Thyroid gland (tissue), 4 donors: ENCODE measurements around the gene HMCN2. TPM values are rescaled to one million over a fixed set of nuclear protein-coding genes. Genes with fewer than 3 reads are reported as not detected.

Experiments
- DNase-seq, 2 donors: peaks; one replicate each; pipeline ENCODE4 v3.0.0-alpha.2; 2019
- H3K27ac ChIP-seq, 3 donors: fragments of 200-600 bp; sonication (generic); 1 replicate in 2 of 3; 2 replicates in 1 of 3; pipeline ENCODE4 v1.5.1; 2016 to 2019; ENCODE audit warnings: mild to moderate bottlenecking in 1 of 3, moderate library complexity in 1 of 3
- H3K27me3 ChIP-seq: fragments of 200-600 bp; sonication (generic); one replicate; pipeline ENCODE4 v1.5.1; 2019
- H3K36me3 ChIP-seq, 2 donors: fragments of 200-600 bp; sonication (generic); one replicate each; pipeline ENCODE4 v1.5.1; 2016 to 2019
- H3K4me1 ChIP-seq, 2 donors: fragments of 200-600 bp; sonication (generic); one replicate each; pipeline ENCODE4 v1.5.1; 2017 to 2019
- H3K4me3 ChIP-seq, 3 donors: fragments of 200-600 bp; sonication (generic); replicated peaks in 1 of 3; 1 replicate in 2 of 3; 2 replicates in 1 of 3; pipeline ENCODE4 v1.5.1; 2016; ENCODE audit warnings: mild to moderate bottlenecking in 1 of 3
- H3K9me3 ChIP-seq: fragments of 200-600 bp; sonication (generic); one replicate; pipeline ENCODE4 v1.5.1; 2017
- POLR2A ChIP-seq, 2 donors: fragments of 450-650 bp; IDR thresholded peaks; one replicate each; pipeline ENCODE4 v1.6.1; 2017; ENCODE audit warnings: antibody characterized with exemption in 2 of 2, mild to moderate bottlenecking in 2 of 2, moderate library complexity in 1 of 2
- WGBS, 2 donors: methylation state at CpG; one replicate each; pipeline ENCODE4 v1.1.5; 2017; 5-methylcytosine and 5-hydroxymethylcytosine counted together
- intact Hi-C: fragments of 100-400 bp; cut with DNase I; formaldehyde crosslinking; loops from one replicate; pipeline ENCODE4 v1.15.1; 2023
- total RNA-seq, 4 donors: library from RNA; depleted of rRNA; stranded (reverse); fragments of >200 nt; gene quantifications; one replicate each; pipeline ENCODE4 v1.2.3, GENCODE V29; 2016
- TF ChIP-seq, protein P1 (sequence below), 6 experiments: fragments of 200-600 bp in 3 of 6; fragments of 450-650 bp in 3 of 6; sonication (generic) in 3 of 6; IDR thresholded peaks; one replicate each; pipeline ENCODE4 v1.5.1; 2016 to 2019; ENCODE audit warnings: antibody characterized with exemption in 6 of 6, mild to moderate bottlenecking in 2 of 6, inconsistent platforms in 1 of 6, moderate library complexity in 1 of 6

The HMCN2 gene
- total RNA-seq, 4 donors from 2014 or later = 1.7 to 5.5 (median 3.5) TPM

DNA sequence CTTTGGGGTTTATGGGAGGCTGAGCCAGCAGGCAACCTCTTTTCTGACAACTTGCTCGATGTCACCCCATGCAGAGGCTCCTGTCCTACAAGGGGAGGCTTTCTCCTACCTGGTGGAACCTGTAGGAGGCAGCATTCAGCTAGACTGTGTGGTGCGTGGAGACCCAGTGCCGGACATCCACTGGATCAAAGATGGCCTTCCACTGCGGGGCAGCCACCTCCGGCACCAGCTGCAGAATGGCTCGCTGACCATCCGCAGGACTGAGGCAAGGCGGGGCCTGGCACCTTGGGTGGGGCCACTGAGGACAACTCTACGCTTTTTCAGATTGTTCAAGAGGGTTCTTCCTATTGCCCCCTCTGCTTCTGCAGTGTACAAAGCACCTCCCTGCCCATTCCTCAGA, 143.1 kb downstream of the HMCN2 start:
- no peaks in the 10 kb centered on the region for H3K36me3 ChIP-seq
- TF ChIP-seq, protein P1, sequence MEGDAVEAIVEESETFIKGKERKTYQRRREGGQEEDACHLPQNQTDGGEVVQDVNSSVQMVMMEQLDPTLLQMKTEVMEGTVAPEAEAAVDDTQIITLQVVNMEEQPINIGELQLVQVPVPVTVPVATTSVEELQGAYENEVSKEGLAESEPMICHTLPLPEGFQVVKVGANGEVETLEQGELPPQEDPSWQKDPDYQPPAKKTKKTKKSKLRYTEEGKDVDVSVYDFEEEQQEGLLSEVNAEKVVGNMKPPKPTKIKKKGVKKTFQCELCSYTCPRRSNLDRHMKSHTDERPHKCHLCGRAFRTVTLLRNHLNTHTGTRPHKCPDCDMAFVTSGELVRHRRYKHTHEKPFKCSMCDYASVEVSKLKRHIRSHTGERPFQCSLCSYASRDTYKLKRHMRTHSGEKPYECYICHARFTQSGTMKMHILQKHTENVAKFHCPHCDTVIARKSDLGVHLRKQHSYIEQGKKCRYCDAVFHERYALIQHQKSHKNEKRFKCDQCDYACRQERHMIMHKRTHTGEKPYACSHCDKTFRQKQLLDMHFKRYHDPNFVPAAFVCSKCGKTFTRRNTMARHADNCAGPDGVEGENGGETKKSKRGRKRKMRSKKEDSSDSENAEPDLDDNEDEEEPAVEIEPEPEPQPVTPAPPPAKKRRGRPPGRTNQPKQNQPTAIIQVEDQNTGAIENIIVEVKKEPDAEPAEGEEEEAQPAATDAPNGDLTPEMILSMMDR (IDR thresholded peaks at IDR 0.05) = no peak
- TF ChIP-seq POLR2A (IDR thresholded peaks at IDR 0.05) = no peak
- intact Hi-C loops = no loop called here

DNA sequence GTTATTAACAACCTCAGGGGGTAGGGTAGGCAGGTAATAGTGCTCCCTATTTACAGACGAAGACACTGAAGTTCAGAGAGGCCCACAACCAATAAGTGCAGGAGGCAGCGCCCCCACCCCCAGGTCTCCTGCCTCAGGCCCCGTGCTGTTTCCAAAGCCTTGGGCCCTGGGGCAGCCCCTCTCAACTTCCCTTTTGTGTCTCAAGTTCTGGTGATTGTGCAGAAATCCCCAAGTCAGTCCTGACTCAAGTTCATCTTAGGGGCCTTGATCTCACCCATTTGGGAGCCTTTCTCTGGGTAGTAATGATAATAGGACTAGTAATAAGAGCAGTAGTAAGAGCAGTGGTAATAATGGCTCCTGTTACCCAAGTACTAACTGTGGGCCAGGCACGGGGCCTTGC, 143.7 kb downstream of the HMCN2 start:
- Histone ChIP-seq H3K4me1 (no peaks in the 10 kb centered on the region), H3K27me3 (no peaks in the 10 kb centered on the region), H3K9me3 (no peaks in the 10 kb centered on the region), H3K36me3 (no peaks in the 10 kb centered on the region), H3K27ac (no peak overlapping the region), H3K4me3 (no peak overlapping the region)
- TF ChIP-seq POLR2A (IDR thresholded peaks at IDR 0.05) = no peak
- TF ChIP-seq, protein P1 (IDR thresholded peaks at IDR 0.05) = no peak
- intact Hi-C loops = no loop called here
- WGBS, 2 donors = 72 to 79% methylated on average over 4 of the region's 4 CpGs
- no peak for DNase-seq

More for the DNA sequence above, 143.1 kb downstream of the HMCN2 start:
- Histone ChIP-seq H3K4me3 (no peak overlapping the region), H3K4me1 (no peaks in the 10 kb centered on the region), H3K27ac (no peak overlapping the region), H3K9me3 (no peaks in the 10 kb centered on the region), H3K27me3 (no peaks in the 10 kb centered on the region)
- no peak for DNase-seq
- 75 to 90% methylated on average over 1 to 9 of the region's 9 CpGs for WGBS, 2 donors

DNA sequence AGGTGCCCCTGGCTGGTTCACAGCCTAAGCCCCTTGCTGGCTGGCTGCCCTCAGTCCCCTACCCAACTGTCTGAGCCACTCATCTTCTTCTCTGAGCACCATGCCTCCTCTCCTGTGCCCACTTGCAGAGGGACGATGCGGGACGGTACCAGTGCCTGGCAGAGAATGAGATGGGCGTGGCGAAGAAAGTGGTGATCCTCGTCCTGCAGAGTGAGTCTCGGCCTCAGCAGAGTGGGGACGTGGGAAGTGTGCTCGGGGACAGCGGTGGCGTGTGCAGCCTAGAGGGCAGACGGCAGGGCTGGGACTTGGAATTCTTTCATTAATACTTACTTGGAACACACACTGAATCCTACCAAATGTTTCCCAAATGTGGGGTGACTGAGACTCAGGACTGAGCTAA, 144.9 kb downstream of the HMCN2 start:
- Histone ChIP-seq H3K27ac (no peak overlapping the region), H3K4me3 (no peak overlapping the region), H3K27me3 (no peaks in the 10 kb centered on the region), H3K9me3 (no peaks in the 10 kb centered on the region), H3K4me1 (no peaks in the 10 kb centered on the region), H3K36me3 (no peaks in the 10 kb centered on the region)
- intact Hi-C loops = no loop called here
- DNase-seq = no peak
- WGBS, 2 donors = 71 to 78% methylated on average over 11 to 12 of the region's 12 CpGs
- TF ChIP-seq POLR2A (IDR thresholded peaks at IDR 0.05) = no peak
- TF ChIP-seq, protein P1 (IDR thresholded peaks at IDR 0.05) = no peak

DNA sequence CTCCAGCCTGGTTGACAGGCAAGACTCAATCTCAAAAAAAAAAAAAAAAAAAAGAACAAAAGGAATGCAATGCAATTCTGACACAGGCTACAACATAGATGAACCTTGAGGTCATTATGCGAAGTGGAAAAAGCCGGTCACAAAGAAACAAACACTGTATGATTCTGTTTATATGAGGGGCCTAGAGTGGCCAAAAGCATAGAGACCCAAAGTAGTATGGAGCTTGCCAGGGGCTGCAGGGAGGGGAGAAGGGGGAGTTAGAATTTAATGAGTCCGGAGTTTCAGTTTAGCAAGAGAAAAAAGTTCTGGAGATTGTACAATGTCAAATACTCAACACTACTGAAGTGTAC, 146.0 kb downstream of the HMCN2 start:
- no peaks in the 10 kb centered on the region for H3K27me3 ChIP-seq
- intact Hi-C loops = no loop called here
- H3K4me1 ChIP-seq = no peaks in the 10 kb centered on the region
- no peaks in the 10 kb centered on the region for H3K9me3 ChIP-seq
- WGBS, 2 donors = 86 to 88% methylated on average over 3 of the region's 3 CpGs
- H3K36me3 ChIP-seq = no peaks in the 10 kb centered on the region
- no peak overlapping the region for H3K4me3 ChIP-seq
- no peak for TF ChIP-seq POLR2A (IDR thresholded peaks at IDR 0.05)
- TF ChIP-seq, protein P1 (IDR thresholded peaks at IDR 0.05) = no peak
- H3K27ac ChIP-seq = no peak overlapping the region
- DNase-seq = no peak

DNA sequence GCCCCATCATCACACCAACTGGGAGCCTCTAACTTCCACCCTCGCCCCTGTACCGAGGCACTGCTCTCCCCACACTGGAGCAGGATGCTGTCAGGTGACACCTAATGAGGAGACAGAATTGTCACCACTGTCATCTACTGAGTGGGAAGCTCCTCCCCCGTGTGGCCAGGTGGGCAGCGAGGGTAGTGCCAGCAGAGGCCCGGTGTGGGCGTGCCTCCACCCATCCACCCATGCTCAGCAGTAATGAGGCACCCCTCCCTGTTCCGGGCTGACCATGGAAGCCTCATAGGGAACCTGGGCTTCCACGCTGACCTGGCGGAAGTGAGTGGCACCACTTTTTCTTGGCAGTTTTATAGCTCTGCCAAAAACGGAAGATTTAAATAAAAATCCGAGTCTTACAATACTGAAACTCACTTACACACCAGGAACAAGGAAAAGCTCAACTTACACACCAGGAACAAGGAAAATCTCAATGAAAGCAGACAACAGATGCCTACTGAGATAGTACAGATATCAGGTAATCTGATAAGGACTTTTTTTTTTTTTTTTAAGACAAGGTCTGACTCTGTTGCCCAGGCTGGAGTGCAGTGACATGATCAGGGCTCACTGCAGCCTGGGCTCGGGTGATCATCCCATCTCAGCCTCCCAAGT, 148.6 kb downstream of the HMCN2 start:
- Histone ChIP-seq H3K9me3 (no peaks in the 10 kb centered on the region), H3K27ac (no peak overlapping the region), H3K27me3 (no peaks in the 10 kb centered on the region), H3K4me3 (no peak overlapping the region), H3K4me1 (no peaks in the 10 kb centered on the region), H3K36me3 (no peaks in the 10 kb centered on the region)
- intact Hi-C loops = no loop called here
- DNase-seq = no peak
- no peak for TF ChIP-seq POLR2A (IDR thresholded peaks at IDR 0.05)
- TF ChIP-seq, protein P1 (IDR thresholded peaks at IDR 0.05) = no peak
- WGBS, 2 donors = 88 to 94% methylated on average over 12 of the region's 12 CpGs
